NB4 (cell line): ENCODE results near the gene HIGD2A.

Source experiments
- DNase-seq: peaks from one replicate; pipeline ENCODE4 v3.0.0; 2010; ENCODE audit warnings: low read depth
- H3K4me3 ChIP-seq: one replicate; pipeline ENCODE4 v1.5.1; 2011; ENCODE audit warnings: mild to moderate bottlenecking, low read depth, low read length, moderate library complexity
- CTCF ChIP-seq: IDR thresholded peaks from one replicate; pipeline ENCODE4 v1.5.1; 2012; ENCODE audit warnings: low read depth, low read length
- MAX ChIP-seq: IDR thresholded peaks from 2 replicates; pipeline ENCODE4 v1.6.1; 2011; ENCODE audit warnings: low read depth, low read length
- MYC ChIP-seq: IDR thresholded peaks from 2 replicates; pipeline ENCODE4 v1.6.1; 2011; ENCODE audit warnings: low read depth, low read length
- POLR2A ChIP-seq: IDR thresholded peaks from 2 replicates; pipeline ENCODE4 v1.6.1; 2011; ENCODE audit warnings: mild to moderate bottlenecking; ENCODE audit not compliant: insufficient read length; ENCODE audit errors: extremely low read depth

HIGD2A gene

GRCh38 chr5:176413255-176413565, 24.7 kb downstream of the HIGD2A start:
- no peak for DNase-seq
- no peak overlapping the region for H3K4me3 ChIP-seq
- no peak for TF ChIP-seq POLR2A
- no peak for TF ChIP-seq MYC
- no peak for TF ChIP-seq MAX
- TF ChIP-seq CTCF, result no peak

GRCh38 chr5:176413709-176414191, 25.2 kb downstream of the HIGD2A start:
- no peak for DNase-seq
- no peak overlapping the region for H3K4me3 ChIP-seq
- TF ChIP-seq MAX (no peak), MYC (no peak), POLR2A (no peak), CTCF (no peak)

- no peak overlapping the region for H3K4me3 ChIP-seq
- no peak for DNase-seq
- TF ChIP-seq CTCF (no peak), MAX (no peak)
Observed at GRCh38 chr5:176414704-176415103, 26.2 kb downstream of the HIGD2A start.

- DNase-seq, result no peak
- H3K4me3 ChIP-seq, result peak overlapping the region; percentile 54
- TF ChIP-seq MYC (no peak), CTCF (no peak), POLR2A (no peak), MAX (no peak)
Observed at GRCh38 chr5:176415240-176415951, 26.8 kb downstream of the HIGD2A start.

GRCh38 chr5:176415952-176416924, 27.7 kb downstream of the HIGD2A start, which contains the start of gene CLTB:
TSS of gene CLTB (minus strand) at chr5:176416539. CDS start at chr5:176416363, 176 bp downstream.
- TF ChIP-seq CTCF, result peak; percentile 6
- peak; percentile 32 for TF ChIP-seq POLR2A
- peak; percentile 73 for TF ChIP-seq MAX
- TF ChIP-seq MYC, result peak; percentile 64
- DNase-seq, result peak; percentile 88
- H3K4me3 ChIP-seq, result peak within 1 kb of the TSS; percentile 54
